MCF 10A (cell line): ENCODE measurements around the gene RAB35. TPM values are rescaled to one million over a fixed set of nuclear protein-coding genes. Genes with fewer than 3 reads are reported as not detected.

Experiments used
- BruUV-seq: library from RNA; stranded (reverse); fragments of 400-500 nt; replicated peaks from 2 replicates; lab custom pipeline; 2021; lab: Mats Ljungman, UMichigan
- CTCF ChIA-PET: fragments of 300-600 bp; sonication (Branson Sonifier 250); formaldehyde crosslinking; extraction: SDS; loops from one replicate; lab custom pipeline; 2021; ENCODE audit warnings: antibody characterized with exemption, inconsistent platforms; lab: Yijun Ruan, JAX
- POLR2A ChIA-PET: fragments of 300-600, 350-650 bp; sonication (Branson Sonifier 250); formaldehyde crosslinking; extraction: SDS; loops from one replicate; lab custom pipeline; 2020; ENCODE audit warnings: antibody characterized with exemption, inconsistent platforms; lab: Yijun Ruan, JAX
- DNase-seq: peaks from one replicate; pipeline ENCODE4 v3.0.0-alpha.2; 2018; ENCODE audit not compliant: unreplicated experiment
- H3K27ac Mint-ChIP-seq: one replicate; pipeline ENCODE4 v1.8.0; 2022; ENCODE audit warnings: mild to moderate bottlenecking, low read depth, mixed read lengths; ENCODE audit not compliant: unreplicated experiment
- H3K27me3 Mint-ChIP-seq: one replicate; pipeline ENCODE4 v1.8.0; 2022; ENCODE audit warnings: mixed read lengths; ENCODE audit not compliant: insufficient read depth, unreplicated experiment
- H3K36me3 Mint-ChIP-seq: one replicate; pipeline ENCODE4 v1.8.0; 2022; ENCODE audit warnings: mild to moderate bottlenecking, moderate library complexity, mixed read lengths; ENCODE audit not compliant: insufficient read depth, unreplicated experiment
- H3K4me1 Mint-ChIP-seq: one replicate; pipeline ENCODE4 v1.8.0; 2022; ENCODE audit warnings: mixed read lengths; ENCODE audit not compliant: insufficient read depth, unreplicated experiment
- H3K4me3 Mint-ChIP-seq: one replicate; pipeline ENCODE4 v1.8.0; 2022; ENCODE audit warnings: mild to moderate bottlenecking, moderate library complexity, mixed read lengths; ENCODE audit not compliant: unreplicated experiment
- H3K9me3 Mint-ChIP-seq: one replicate; pipeline ENCODE4 v1.8.0; 2022; ENCODE audit warnings: mixed read lengths; ENCODE audit not compliant: unreplicated experiment
- CTCF ChIP-seq: fragments of 200-600 bp; IDR thresholded peaks from one replicate; pipeline ENCODE4 v1.8.0; 2022; ENCODE audit warnings: antibody characterized with exemption, mild to moderate bottlenecking; ENCODE audit not compliant: unreplicated experiment
- intact Hi-C: fragments of 100-400 bp; cut with micrococcal nuclease; formaldehyde crosslinking; loops from 2 replicates; pipeline ENCODE4 v1.14.1; 2022
- total RNA-seq: library from RNA; stranded (reverse); gene quantifications from 2 replicates; pipeline ENCODE4 v1.2.3, GENCODE V29; 2022

Gene RAB35
- total RNA-seq, 1 experiment from 2014 or later = 57.8 TPM

- no peak overlapping the region for H3K27ac Mint-ChIP-seq
- CTCF ChIA-PET = interaction anchor here (0.6 kb wide), 1 partner anchor 143 kb away, joined by 3 read pairs; no protein-coding TSS in a partner anchor
- POLR2A ChIA-PET = interaction anchor here (0.6 to 6.0 kb wide), 4 partner anchors 17 to 87 kb away, joined by 3 to 106 read pairs (median 6); partner anchors contain the start of gene RPLP0
- intact Hi-C loops = no loop called here
- no peak for TF ChIP-seq CTCF
- BruUV-seq = no TSS peak
- no peaks in the 10 kb centered on the region for H3K27me3 Mint-ChIP-seq
- H3K4me1 Mint-ChIP-seq = peaks cover 25% of the 10 kb centered on the region
- DNase-seq = no peak
- peaks cover 41% of the 10 kb centered on the region for H3K36me3 Mint-ChIP-seq
- no peak overlapping the region for H3K4me3 Mint-ChIP-seq
- no peaks in the 10 kb centered on the region for H3K9me3 Mint-ChIP-seq
Measured at GRCh38 chr12:120121766-120122293, 5.3 kb upstream of the RAB35 start.

GRCh38 chr12:120121343-120121742 is 4.8 kb upstream of the RAB35 start:
- Mint-ChIP-seq H3K9me3 (no peaks in the 10 kb centered on the region), H3K27me3 (no peaks in the 10 kb centered on the region), H3K4me1 (peaks cover 25% of the 10 kb centered on the region), H3K27ac (no peak overlapping the region), H3K36me3 (peaks cover 36% of the 10 kb centered on the region), H3K4me3 (no peak overlapping the region)
- intact Hi-C loops = no loop called here
- CTCF ChIA-PET = interaction anchor here (0.6 kb wide), 1 partner anchor 1381 kb away, joined by 4 read pairs; no protein-coding TSS in a partner anchor
- no peak for TF ChIP-seq CTCF
- POLR2A ChIA-PET = interaction anchor here (1.2 to 6.0 kb wide), 2 partner anchors 9 to 80 kb away, joined by 5 to 106 read pairs; partner anchors contain the start of gene RPLP0
- no peak for DNase-seq
- no TSS peak for BruUV-seq

- Mint-ChIP-seq H3K9me3 (no peaks in the 10 kb centered on the region), H3K27ac (no peak overlapping the region), H3K4me1 (peaks cover 43% of the 10 kb centered on the region), H3K27me3 (no peaks in the 10 kb centered on the region), H3K4me3 (no peak overlapping the region), H3K36me3 (peaks cover 23% of the 10 kb centered on the region)
- ChIA-PET CTCF (interaction anchor here (0.6 to 1.1 kb wide), 5 partner anchors 40 to 568 kb away, joined by 3 to 6 read pairs (median 3); partner anchors contain the start of genes BICDL1 and RPLP0), POLR2A (interaction anchor here (0.7 to 6.0 kb wide), 15 partner anchors 18 to 197 kb away, joined by 3 to 106 read pairs (median 4); partner anchors contain the start of genes BICDL1, RNU4-1, RNU4-2 and RPLP0)
- intact Hi-C loops = loop anchor here (5.0 to 10.0 kb wide), 2 partner anchors 78 to 145 kb away; partner anchors contain the start of gene PXN
- no TSS peak for BruUV-seq
- TF ChIP-seq CTCF = no peak
- peak; percentile 24 for DNase-seq
Measured at GRCh38 chr12:120119271-120119973, 2.9 kb upstream of the RAB35 start.
